CD4-positive, alpha-beta T cell (primary cell): ENCODE results near the gene KDM2A. TPM values are rescaled to one million over a fixed set of nuclear protein-coding genes. Genes with fewer than 3 reads are reported as not detected.
A peak's percentile ranks its signal among the peaks of the same experiment; 100 is the strongest.

Experiments used
- ATAC-seq: fragments of 200-7000 bp; cut with Tn5 transposase; one replicate; pipeline ENCODE4 v1.10.0; 2022; ENCODE audit warnings: mild to moderate bottlenecking; ENCODE audit not compliant: poor library complexity
- CTCF ChIA-PET: fragments of 350-600 bp; sonication (Branson Sonifier 250); formaldehyde crosslinking; loops from one replicate; lab custom pipeline; 2021; ENCODE audit warnings: antibody characterized with exemption, inconsistent platforms; lab: Charles Lee
- POLR2A ChIA-PET: fragments of 350-600 bp; sonication (Branson Sonifier 250); formaldehyde crosslinking; loops from one replicate; lab custom pipeline; 2021; ENCODE audit warnings: antibody characterized with exemption, inconsistent platforms; lab: Charles Lee
- DNase-seq, 14 experiments: peaks; one replicate each; pipeline ENCODE4 v3.0.0-alpha.2; 2013 to 2020; ENCODE audit warnings: mixed read lengths in 2 of 14
- H3K27ac ChIP-seq, 2 donors: one replicate each; pipeline versions ENCODE4 v1.5.1 to v1.7.0; 2013; ENCODE audit warnings: low read length in 2 of 2, low read depth in 1 of 2, mild to moderate bottlenecking in 1 of 2
- H3K27me3 ChIP-seq, 2 experiments: 1 replicate in 1 of 2; 2 replicates in 1 of 2; pipeline versions ENCODE4 v1.6.1 to v1.7.0; 2013; ENCODE audit warnings: low read length in 2 of 2, control low read depth in 1 of 2, mild to moderate bottlenecking in 1 of 2, moderate library complexity in 1 of 2; ENCODE audit not compliant: insufficient read depth in 2 of 2, control insufficient read depth in 1 of 2
- H3K36me3 ChIP-seq: one replicate; pipeline ENCODE4 v1.6.1; 2013; ENCODE audit warnings: low read length, control low read depth; ENCODE audit not compliant: insufficient read depth
- H3K4me1 ChIP-seq: one replicate; pipeline ENCODE4 v1.6.1; 2013; ENCODE audit warnings: low read length, control low read depth; ENCODE audit not compliant: insufficient read depth
- H3K4me3 ChIP-seq: one replicate; pipeline ENCODE4 v1.5.1; 2013; ENCODE audit warnings: mild to moderate bottlenecking, low read length, moderate library complexity
- H3K9me3 ChIP-seq, 2 experiments: 1 replicate in 1 of 2; 2 replicates in 1 of 2; pipeline versions ENCODE4 v1.6.1 to v1.7.0; 2013; ENCODE audit warnings: low read length in 2 of 2, mild to moderate bottlenecking in 2 of 2, control low read depth in 1 of 2, moderate library complexity in 1 of 2; ENCODE audit not compliant: control insufficient read depth in 1 of 2, insufficient read depth in 1 of 2
- H3K27ac Mint-ChIP-seq: one replicate; pipeline ENCODE4 v1.8.0; 2020; ENCODE audit warnings: mixed read lengths
- H3K27me3 Mint-ChIP-seq: one replicate; pipeline ENCODE4 v1.8.0; 2021; ENCODE audit warnings: mixed read lengths
- H3K36me3 Mint-ChIP-seq: one replicate; pipeline ENCODE4 v1.8.0; 2021; ENCODE audit warnings: low read depth, mixed read lengths
- H3K4me1 Mint-ChIP-seq: one replicate; pipeline ENCODE4 v1.8.0; 2021; ENCODE audit warnings: low read depth, mixed read lengths
- H3K4me3 Mint-ChIP-seq: one replicate; pipeline ENCODE4 v1.8.0; 2020; ENCODE audit warnings: mild to moderate bottlenecking, mixed read lengths
- H3K9me3 Mint-ChIP-seq: one replicate; pipeline ENCODE4 v1.8.0; 2020; ENCODE audit warnings: mixed read lengths
- CTCF ChIP-seq: fragments of 200-600 bp; IDR thresholded peaks from one replicate; pipeline ENCODE4 v1.8.0; 2022; ENCODE audit warnings: antibody characterized with exemption, mild to moderate bottlenecking
- intact Hi-C, 2 experiments: fragments of 100-400 bp; cut with DNase I in 1 of 2; cut with micrococcal nuclease in 1 of 2; formaldehyde crosslinking; loops; one replicate each; pipeline versions ENCODE4 v1.15.1 to v1.9.0; 2023 to 2025; cut with DNase I, micrococcal nuclease
- total RNA-seq, 174 experiments: library from RNA in 2 of 174; stranded (reverse) in 2 of 174; gene quantifications; one replicate each; pipeline ENCODE4 v1.2.3 and lab custom pipeline; 2021 to 2026

KDM2A gene
- total RNA-seq, 2 experiments from 2014 or later: 410 to 412 TPM

GRCh38 chr11:67282155-67282875 is 163.3 kb downstream of the KDM2A start:
- peaks cover 95% of the 10 kb centered on the region for H3K36me3 Mint-ChIP-seq

GRCh38 chr11:67282876-67283371 is 163.9 kb downstream of the KDM2A start:
- H3K27me3 ChIP-seq: no peaks in the 10 kb centered on the region
- ATAC-seq: no peak
- Mint-ChIP-seq H3K4me3 (no peak overlapping the region), H3K9me3 (no peaks in the 10 kb centered on the region), H3K4me1 (peaks cover 35% of the 10 kb centered on the region), H3K27me3 (no peaks in the 10 kb centered on the region), H3K27ac (peak overlapping the region; percentile 90), H3K36me3 (peaks cover 95% of the 10 kb centered on the region)
- no peak for TF ChIP-seq CTCF
- intact Hi-C loops: loop anchor here in 1 of 2 experiments (10.0 kb wide), 1 partner anchor 202 kb away; the partner anchor contains the start of gene AIP
- DNase-seq: peak in 1 of 14 experiments; percentile 0
- ChIA-PET CTCF (no interaction called here), POLR2A (interaction anchor here (0.9 to 4.6 kb wide), 4 partner anchors 12 to 666 kb away, joined by 3 to 37 read pairs (median 6); partner anchors contain the start of gene RBM14)
- H3K36me3 ChIP-seq: peaks cover 93% of the 10 kb centered on the region
- peaks cover 100% of the 10 kb centered on the region for H3K4me1 ChIP-seq
- no peaks in the 10 kb centered on the region for H3K9me3 ChIP-seq
- H3K4me3 ChIP-seq: no peak overlapping the region
- H3K27ac ChIP-seq: peak overlapping the region; percentile 41 to 97

More at GRCh38 chr11:67282155-67282875, 163.3 kb downstream of the KDM2A start:
- Histone ChIP-seq H3K4me3 (no peak overlapping the region), H3K4me1 (peaks cover 100% of the 10 kb centered on the region), H3K27ac (peak overlapping the region; percentile 76 to 97), H3K27me3 (no peaks in the 10 kb centered on the region), H3K9me3 (no peaks in the 10 kb centered on the region), H3K36me3 (peaks cover 96% of the 10 kb centered on the region)
- Mint-ChIP-seq H3K27ac (peak overlapping the region; percentile 90), H3K27me3 (no peaks in the 10 kb centered on the region), H3K4me1 (peaks cover 35% of the 10 kb centered on the region), H3K9me3 (no peaks in the 10 kb centered on the region), H3K4me3 (no peak overlapping the region)
- no peak for TF ChIP-seq CTCF
- DNase-seq (peak in 1 of 14 experiments; percentile 2), ATAC-seq (no peak)
- ChIA-PET POLR2A (interaction anchor here (0.9 to 4.6 kb wide), 3 partner anchors 11 to 666 kb away, joined by 3 to 37 read pairs (median 5); partner anchors contain the start of gene RBM14), CTCF (no interaction called here)
- intact Hi-C loops: loop anchor here in 1 of 2 experiments (10.0 kb wide), 1 partner anchor 202 kb away; the partner anchor contains the start of gene AIP

GRCh38 chr11:67283481-67283963 is 164.5 kb downstream of the KDM2A start:
- no peak for ATAC-seq
- no peaks in the 10 kb centered on the region for H3K9me3 ChIP-seq
- Mint-ChIP-seq H3K27ac (peak overlapping the region; percentile 90), H3K36me3 (peaks cover 96% of the 10 kb centered on the region), H3K4me3 (no peak overlapping the region), H3K9me3 (no peaks in the 10 kb centered on the region), H3K4me1 (peaks cover 39% of the 10 kb centered on the region), H3K27me3 (no peaks in the 10 kb centered on the region)
- H3K4me1 ChIP-seq: peaks cover 100% of the 10 kb centered on the region
- H3K4me3 ChIP-seq: no peak overlapping the region
- no peak for TF ChIP-seq CTCF
- H3K27me3 ChIP-seq: no peaks in the 10 kb centered on the region
- peak in 2 of 14 experiments; percentile 40 to 55 for DNase-seq
- H3K36me3 ChIP-seq: peaks cover 87% of the 10 kb centered on the region
- intact Hi-C loops: loop anchor here in 1 of 2 experiments (10.0 kb wide), 1 partner anchor 201 kb away; the partner anchor contains the start of gene AIP
- POLR2A ChIA-PET: interaction anchor here (0.9 to 4.6 kb wide), 4 partner anchors 12 to 667 kb away, joined by 3 to 37 read pairs (median 6); partner anchors contain the start of gene RBM14
- H3K27ac ChIP-seq: peak overlapping the region; percentile 41 to 97
- CTCF ChIA-PET: no interaction called here
